HG03196 (cell line): ENCODE data around the gene RNU6-1.
A peak's percentile ranks its signal among the peaks of the same experiment; 100 is the strongest.

Experiments
- ATAC-seq: cut with Tn5 transposase; IDR thresholded peaks from one replicate; pipeline ENCODE4 v1.9.1; 2021; ENCODE audit not compliant: unreplicated experiment

RNU6-1 gene

DNA sequence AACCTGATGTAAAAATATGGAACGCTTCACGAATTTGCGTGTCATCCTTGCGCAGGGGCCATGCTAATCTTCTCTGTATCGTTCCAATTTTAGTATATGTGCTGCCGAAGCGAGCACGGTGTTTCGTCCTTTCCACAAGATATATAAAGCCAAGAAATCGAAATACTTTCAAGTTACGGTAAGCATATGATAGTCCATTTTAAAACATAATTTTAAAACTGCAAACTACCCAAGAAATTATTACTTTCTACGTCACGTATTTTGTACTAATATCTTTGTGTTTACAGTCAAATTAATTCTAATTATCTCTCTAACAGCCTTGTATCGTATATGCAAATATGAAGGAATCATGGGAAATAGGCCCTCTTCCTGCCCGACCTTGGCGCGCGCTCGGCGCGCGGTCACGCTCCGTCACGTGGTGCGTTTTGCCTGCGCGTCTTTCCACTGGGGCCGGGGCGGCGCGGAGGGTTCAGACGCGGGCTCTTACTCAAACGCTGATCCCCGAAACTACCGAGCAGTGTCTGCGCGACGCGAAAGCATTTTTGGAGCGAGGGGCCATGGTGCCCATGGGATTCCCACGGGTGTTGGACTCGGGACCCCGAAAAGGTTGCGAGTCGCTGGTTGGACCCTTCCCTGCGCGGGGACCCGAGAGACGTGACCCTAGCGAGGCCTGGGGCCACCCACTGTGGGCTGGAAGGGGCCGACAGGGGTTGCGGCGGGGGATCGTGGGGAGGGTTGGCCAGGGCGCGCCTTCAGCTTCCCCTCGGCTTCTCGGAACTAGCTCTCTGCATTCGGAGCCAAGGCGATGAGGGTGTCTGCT, at the start of gene RNU6-1:
Gene RNU6-1 (minus strand): TSS at position 117 of the 820 bp plus-strand sequence.
- peak; percentile 92 for ATAC-seq

DNA sequence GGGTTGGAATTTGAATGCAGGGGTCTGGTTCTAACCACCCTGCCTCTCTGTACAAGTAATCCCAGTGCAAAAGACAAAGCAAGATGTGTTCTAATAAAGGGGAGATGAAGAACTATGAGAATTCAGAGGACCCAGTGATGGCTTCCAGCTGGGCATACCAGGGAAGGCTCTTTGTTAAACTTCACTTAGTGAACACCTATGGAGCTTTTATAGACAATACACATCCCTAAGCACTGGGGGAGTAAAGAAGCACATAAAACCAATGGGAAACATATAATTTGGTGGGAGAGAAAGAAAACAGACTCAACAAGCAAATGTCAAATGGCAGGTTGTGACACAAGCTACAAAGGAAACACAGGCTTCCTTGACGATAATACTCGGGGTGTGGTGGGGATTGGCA, 47.9 kb upstream of the RNU6-1 start:
- ATAC-seq, result no peak

DNA sequence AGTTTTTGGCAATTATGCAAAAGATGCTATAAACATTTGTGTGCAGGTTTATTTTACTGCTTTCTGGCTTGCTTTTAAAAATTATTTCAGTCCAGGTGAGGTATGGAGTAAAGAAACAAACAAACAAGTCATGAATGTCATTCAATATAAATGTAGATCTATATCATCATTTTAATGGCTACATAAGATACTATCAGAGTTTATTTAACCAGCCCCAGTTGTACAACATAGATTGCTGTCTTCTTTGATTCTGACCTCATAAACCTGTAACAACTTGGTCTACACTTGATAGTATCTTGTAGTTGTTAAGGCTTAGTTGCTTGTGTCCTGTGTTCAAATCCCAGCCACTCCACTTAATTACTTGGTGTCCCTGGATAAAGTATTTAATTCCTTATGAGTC, 46.0 kb upstream of the RNU6-1 start:
- no peak for ATAC-seq

DNA sequence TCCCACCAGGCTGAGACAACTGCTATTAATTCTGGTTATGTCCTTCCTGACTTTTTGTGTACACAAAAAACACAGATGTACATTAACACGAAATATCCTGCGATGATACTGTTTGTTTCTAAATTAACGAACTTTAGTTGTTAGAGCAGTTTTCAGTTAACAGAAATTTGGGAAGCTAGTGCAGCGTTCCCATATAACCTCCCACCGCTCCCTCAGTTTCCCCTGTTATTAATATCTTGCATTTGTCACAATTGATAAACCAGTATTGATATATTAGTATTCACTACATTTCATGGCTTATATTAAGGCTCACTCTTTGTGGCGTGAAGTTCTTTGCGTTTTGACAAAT, 45.3 kb upstream of the RNU6-1 start:
- ATAC-seq, result no peak

DNA sequence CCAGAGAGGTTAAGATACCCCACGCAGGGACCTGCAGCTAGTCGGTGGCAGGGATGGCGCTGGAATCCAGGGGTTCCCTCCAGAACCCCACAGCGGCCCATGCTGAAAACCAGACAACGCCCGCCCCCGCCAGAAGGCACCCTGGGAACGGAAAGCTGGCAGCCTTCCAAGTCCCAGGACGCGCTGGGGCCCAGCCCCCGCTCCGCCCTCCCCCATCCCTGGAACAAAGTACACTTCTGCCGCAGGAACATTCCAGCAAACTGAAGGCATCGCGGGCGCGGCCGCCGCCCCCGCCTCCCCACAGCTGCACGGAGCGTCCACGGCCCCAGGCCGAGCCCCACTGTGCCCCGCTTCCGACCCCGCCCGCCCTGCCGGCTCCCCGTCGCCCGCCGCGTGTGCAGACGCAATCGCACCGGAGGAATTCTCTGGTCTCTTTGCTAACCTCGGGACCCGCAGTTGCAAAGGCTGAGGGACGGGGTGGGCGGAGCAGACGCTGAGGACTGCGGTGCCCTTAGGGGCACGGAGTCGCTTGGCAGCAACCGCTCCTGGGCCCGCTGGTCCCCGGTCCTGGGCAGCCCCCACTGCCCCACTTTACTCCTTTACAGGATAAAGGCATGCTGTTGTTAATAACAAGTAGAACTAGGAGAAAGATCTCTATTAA, 44.8 kb upstream of the RNU6-1 start:
- no peak for ATAC-seq

DNA sequence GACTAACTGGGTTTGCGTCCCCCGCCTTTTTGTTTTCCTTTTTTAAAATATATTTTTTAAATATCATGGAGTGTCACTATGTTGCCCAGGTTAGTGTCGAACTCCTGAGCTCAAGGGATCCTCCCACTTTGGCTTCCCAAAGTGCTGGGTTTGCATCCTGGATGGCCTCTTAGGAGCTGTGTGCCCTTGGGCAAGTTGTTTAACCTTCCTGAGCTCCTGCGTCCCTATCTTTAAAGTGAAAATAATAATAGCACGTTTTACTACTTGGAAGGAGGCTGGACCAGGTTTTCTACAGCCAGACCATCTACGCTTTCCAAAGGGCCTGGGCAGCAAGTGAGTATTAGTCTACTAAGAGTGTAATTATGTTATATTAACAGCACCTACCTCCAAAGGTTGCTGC, 44.2 kb upstream of the RNU6-1 start:
- ATAC-seq, result no peak

DNA sequence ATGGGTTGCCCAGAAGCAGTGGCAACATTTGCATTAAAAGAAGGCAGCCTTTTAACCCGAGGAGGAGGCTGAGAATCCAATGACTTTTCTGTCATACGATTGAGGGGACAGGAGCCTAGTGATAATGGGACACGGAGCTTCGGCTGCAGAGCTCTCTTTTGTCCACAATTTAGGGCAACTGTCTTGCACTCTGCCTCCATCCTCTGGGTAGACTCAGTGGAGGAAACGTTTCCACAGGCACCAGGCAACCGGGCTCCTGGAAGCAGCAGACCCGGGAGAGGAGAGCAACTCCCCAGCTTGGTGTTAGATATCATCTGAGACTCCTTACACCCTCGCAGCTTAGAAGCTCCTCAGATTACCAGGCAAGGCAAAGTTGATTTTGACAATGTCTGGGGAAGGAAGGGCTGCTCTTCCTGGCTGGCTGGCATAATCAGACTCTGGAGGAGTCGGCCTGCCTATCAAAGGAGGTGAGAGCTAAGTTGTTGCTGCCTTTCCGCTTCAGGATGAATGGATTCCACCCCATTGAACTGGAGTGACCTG, 43.5 kb upstream of the RNU6-1 start:
- no peak for ATAC-seq

DNA sequence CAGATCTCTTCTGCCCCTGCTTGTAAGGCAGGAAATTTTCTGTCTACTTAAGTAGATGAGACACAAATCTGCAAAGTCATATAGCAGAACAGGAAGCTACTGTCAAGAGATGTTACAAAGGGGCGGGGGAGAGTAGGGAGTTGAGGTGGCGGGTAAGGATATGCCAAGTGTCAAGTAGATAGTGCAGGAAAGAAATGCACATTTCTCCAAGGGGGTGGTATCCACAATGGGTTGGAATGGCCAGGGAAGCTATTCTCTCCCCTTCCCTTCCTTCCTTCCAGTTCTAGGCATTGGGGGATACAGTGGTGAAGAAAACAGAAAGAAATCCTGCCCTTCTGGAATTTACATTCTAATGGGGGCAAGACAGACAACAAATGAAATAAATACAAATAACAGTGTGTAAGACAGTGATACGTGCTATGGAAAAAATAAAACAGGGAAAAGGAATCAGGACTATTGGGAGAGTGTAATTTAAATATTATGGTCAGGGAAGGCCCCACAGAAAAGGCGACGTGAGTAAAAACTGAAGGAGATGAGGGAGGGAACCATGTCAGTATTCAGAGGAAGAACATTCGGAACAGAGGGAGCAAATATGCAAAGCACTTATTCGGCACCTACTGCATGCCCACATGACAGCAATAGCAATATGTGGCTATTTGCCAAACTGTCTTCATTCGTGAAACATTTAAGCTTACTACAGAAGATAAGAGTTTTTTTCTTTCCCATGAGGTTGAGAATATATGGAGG, 42.8 kb upstream of the RNU6-1 start:
- ATAC-seq, result no peak

DNA sequence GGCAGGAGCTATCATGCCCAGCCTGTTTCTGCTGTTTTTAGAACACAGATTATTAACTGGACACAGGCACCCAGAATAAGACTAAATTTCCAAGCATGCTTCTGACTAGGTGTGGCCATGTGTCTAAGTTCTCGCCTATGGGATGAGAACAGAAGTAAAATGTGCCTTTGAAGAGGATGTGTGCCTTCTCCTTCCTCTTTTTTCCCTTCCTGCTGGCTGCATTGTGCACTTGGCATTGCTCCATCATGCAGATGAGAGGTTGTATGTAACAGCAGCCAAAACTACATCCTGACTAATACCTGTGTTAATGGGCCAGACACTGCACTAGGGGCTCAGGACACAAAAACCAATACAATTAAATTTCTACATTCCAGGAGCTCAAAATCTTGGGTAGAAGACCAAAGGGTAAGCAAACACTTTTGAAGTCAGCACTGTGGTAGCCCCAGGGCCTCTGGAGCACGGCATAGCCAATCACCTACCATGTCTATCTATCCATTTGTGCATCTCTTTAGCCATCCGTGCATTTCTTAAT, 40.9 kb upstream of the RNU6-1 start:
- no peak for ATAC-seq

DNA sequence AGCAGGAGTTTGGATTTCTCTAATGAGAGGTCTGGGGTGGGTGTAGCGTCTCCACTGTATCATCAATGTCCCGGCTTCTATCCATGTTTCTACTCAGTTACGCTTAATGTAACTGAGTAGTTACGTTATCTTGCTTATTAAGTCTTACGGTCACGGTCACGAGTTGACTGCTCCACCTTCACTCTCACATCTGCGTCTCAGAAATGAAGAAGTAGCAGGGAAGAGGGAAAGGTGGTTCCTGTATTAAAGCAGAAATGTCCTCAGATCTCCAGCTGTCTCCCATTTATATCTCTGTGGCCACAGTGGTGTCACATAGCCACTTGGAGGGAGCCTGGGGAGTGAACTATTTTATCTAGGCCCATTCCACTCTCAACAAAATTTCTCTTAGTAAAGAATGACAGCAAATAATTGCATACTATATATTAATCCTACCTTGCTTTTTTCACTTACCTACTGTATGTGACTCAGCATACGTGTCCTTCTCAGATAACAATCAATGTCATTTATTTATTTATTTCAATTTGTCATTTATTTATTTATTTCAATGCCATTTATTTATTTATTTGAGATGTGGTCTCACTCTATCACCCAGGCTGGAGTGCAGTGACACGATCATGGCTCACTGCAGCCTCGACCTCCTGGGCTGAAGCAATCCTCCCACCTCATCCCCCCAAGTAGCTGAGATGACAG, 39.7 kb upstream of the RNU6-1 start:
- ATAC-seq, result no peak

DNA sequence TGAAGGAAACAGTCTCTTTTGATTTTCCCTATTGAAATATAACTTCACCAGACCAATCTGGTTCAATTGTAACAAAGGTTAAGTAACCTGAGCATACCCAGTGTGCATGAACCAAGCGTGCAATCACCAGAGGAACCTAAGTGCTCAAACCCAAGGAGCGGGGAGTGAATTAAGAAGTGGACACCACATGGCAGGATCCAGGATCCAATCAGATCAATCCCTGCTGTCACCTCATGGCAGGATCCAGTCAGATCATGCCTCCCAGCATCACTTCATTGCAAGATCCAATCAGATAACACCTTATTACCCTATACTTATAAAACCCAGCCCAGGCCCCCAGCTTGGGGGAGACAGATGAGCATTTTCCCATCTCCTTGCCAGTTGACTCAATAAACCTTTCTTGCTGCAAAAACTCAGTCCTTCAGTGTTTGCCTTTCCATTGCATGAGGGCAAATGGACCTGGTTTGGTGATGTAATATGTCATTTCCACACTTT, 38.9 kb upstream of the RNU6-1 start:
- no peak for ATAC-seq

DNA sequence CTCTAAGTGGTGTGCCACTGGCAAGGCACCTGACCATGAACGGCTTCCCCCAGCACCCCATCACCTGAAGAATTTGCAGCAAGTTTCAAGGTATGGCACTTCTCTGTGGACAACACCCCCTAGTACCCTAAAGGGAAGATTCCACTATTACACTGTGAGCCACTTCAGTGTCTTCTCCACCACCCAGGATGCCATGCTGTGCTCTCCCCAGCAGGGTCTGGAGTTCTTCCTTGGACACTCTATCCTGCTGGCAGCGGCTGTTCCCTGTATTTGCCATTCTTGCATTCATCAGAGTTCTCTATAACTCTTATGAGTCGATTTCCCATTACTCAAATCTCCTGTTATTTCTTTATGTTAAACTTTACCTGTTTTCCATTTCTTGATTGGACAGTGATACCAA, 33.9 kb upstream of the RNU6-1 start:
- ATAC-seq, result no peak

DNA sequence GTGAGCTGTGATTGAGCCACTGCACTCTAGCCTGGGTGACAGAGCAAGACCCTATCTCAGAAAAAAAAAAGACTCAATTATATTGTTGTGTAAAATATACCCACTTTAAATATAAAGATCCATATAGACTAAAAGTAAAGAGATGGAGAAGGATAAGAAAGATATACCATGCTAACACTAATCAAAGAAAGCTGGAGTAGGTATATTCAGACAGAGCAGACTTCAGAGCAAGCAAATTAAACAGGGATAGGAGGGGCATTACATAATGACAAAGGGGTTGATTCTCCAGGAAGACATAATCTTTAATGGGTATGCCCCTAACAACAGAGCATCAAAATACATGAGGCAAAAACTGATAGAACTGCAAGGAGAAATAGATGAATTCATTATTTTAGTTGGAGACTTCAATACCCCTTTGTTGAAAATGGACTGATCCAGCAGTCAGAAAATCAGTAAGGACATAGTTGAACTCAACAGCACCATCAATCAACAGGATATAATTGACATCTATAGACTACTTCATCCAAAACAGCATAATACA, 31.1 kb upstream of the RNU6-1 start:
- ATAC-seq, result no peak

DNA sequence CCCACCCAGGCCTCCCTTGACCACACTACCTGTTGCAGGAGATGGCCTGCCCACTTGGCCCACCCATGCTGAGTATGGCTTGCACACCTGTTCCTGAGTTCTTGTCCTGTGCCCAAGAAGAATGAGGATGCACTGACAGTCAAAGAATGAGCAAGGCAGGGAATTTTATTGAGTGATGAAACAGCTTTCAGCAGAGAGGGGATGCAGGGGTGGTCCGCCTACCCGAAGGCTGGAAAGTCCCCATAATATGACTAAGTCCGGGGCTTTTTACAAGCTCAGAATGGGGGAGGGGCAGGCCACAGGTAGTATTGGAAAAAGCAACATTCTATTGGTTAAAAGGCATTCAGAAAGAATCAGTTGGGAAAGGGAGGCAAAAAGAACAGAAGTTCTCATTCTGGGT, 29.9 kb upstream of the RNU6-1 start:
- ATAC-seq, result no peak

DNA sequence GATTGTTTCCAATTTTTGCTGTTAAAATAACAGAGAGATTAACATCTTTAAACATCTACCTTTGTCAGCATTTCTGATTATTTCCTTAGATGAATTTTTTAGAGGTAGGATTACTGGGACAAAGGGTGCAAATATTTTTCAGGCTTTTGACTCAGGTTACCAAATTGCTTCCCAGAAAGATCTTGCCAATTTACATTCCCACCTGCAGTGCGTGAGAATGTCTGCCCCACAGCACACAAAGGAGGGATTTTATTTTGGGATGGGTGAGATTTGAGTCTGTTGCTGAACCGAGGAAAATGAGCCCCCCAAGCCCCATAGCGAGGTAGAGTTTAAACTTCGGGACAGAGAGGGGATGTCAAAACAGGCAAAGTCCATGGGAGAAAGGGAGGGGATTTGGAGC, 25.9 kb upstream of the RNU6-1 start:
- no peak for ATAC-seq

DNA sequence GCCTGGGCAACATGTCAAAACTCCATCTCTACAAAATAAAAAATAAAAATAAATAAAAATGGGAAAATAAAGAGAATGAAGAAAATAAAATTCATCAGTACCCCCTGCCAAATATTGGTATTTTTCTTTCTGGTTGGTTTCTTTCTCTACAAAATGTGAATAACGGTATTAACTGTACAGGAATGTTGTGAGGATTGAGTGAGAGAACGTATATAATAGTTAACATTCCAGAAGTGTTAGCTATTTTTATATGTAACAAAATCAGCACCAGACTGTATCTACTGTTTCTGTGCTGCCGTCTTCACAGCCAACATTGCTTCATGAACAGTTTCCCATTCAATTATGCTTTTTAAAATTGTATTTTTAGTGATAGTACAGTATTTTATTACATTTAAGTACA, 25.5 kb upstream of the RNU6-1 start:
- no peak for ATAC-seq

DNA sequence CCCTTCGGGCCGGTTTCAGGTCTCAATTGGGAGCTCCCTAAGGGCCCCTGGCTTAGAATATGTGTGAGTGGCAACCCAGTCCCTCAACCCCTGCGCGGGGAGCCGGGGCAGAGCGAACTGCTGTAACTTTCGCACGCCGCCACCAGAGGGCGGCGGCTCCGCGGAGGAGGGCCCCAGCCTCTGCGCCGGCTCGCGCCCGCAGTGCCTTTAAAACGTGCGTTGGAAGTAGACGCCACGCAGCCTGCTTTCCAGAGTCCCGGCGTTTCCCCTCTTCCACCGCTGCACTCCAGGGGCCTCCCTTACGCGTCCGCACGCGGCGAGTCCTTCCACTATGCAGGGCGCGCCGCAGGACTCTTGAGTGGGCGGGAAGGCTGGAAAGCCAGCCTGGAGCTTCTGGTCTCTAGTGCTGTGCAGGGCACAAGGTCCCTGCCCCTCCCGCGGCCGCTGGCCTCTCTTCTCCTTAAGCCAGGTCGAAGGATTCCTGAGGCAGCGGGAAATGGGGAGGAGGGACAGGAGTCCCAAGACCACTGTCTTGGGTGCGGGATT, 23.7 kb upstream of the RNU6-1 start:
- ATAC-seq, result peak; percentile 68

DNA sequence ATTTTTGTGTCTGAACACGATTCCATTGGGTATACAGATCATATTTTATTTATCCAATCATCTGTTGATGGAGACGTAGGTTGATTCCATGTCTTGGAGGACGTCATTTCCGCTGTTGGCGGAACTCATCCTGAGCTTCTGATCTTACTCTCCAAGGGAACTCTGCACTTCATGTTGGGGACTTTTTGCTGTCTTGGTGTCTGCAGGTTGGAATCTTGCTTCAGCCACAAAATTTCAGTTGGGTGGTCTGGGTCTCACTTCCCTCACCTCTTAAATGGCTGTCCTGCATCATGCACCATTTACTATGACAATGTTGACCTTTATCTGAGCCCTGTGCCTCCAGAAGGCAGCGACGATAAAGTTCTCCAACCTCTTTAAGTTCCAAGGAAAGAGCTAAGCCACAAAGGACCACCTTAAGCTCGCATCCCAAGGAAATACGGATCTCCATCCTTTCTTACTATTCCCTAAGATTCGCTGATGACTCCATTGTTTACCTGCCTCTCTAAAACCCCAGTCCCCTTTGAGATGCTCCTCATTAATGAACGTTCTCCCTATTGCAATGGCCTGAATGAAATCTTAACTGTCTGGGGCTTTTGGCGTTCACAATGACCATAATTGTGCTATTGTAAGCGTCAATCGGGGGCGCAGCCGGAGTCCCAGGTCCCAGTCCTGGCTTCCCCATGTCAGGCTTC, 23.1 kb upstream of the RNU6-1 start:
- ATAC-seq, result no peak

DNA sequence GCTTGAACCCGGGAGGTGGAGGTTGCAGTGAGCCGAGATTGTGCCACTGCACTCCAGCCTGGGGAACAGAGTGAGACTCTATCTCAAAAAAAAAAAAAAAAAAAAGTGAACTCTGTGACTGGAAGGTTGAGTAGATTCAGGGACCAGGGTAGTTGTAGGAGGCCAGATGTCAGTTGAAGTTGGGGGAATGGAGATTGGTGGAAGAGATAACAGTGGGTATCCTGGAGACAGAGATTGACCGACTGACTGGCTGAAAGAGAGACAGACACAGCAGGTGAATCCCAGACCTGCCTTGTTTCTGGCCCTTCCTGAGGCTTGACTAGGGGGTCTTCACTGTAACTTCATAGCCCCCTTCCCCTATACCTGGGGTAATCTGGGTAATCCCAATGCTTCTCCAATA, 22.1 kb upstream of the RNU6-1 start:
- ATAC-seq, result no peak
